Fibroblast of lung (primary cell): Measurements from ENCODE around the gene TMEM198. TPM values are rescaled to one million over a fixed set of nuclear protein-coding genes. Genes with fewer than 3 reads are reported as not detected.

ENCODE experiments used
- DNase-seq, 2 donors: peaks; one replicate each; pipeline versions ENCODE4 v3.0.0 to v3.0.0-alpha.2; 2010; ENCODE audit warnings: low read depth in 2 of 2
- H2AFZ ChIP-seq: 2 replicates; pipeline ENCODE4 v1.5.1; 2012; ENCODE audit warnings: low read length, control low read depth, inconsistent platforms
- H3K27ac ChIP-seq: 2 replicates; pipeline ENCODE4 v1.5.1; 2011; ENCODE audit warnings: low read length, control low read depth; ENCODE audit not compliant: insufficient read depth
- H3K27me3 ChIP-seq: 2 replicates; pipeline ENCODE4 v1.5.1; 2011; ENCODE audit warnings: mild to moderate bottlenecking, low read length; ENCODE audit not compliant: control insufficient read depth, insufficient read depth
- H3K36me3 ChIP-seq: 2 replicates; pipeline ENCODE4 v1.5.1; 2011; ENCODE audit warnings: low read length; ENCODE audit not compliant: control insufficient read depth, insufficient read depth
- H3K4me1 ChIP-seq: 2 replicates; pipeline ENCODE4 v1.5.1; 2011; ENCODE audit warnings: low read length; ENCODE audit not compliant: control insufficient read depth, insufficient read depth; ENCODE audit errors: extremely low read depth
- H3K4me2 ChIP-seq: 2 replicates; pipeline ENCODE4 v1.5.1; 2011; ENCODE audit warnings: low read length, control low read depth; ENCODE audit not compliant: insufficient read depth; ENCODE audit errors: extremely low read depth
- H3K4me3 ChIP-seq, 4 experiments: fragments of 200-600 bp in 1 of 4; sonication (generic) in 1 of 4; replicated peaks in 1 of 4; 2 replicates each; pipeline ENCODE4 v1.5.1; 2011 to 2016; ENCODE audit warnings: low read length in 4 of 4, low read depth in 3 of 4, mild to moderate bottlenecking in 3 of 4, control low read depth in 2 of 4, inconsistent platforms in 1 of 4, mixed read lengths in 1 of 4; ENCODE audit not compliant: insufficient read depth in 1 of 4; ENCODE audit errors: control extremely low read depth in 1 of 4
- H3K79me2 ChIP-seq: 2 replicates; pipeline ENCODE4 v1.5.1; 2012; ENCODE audit warnings: mild to moderate bottlenecking, low read length, inconsistent platforms; ENCODE audit not compliant: control insufficient read depth, insufficient read depth
- H3K9ac ChIP-seq: 2 replicates; pipeline ENCODE4 v1.5.1; 2011; ENCODE audit warnings: mild to moderate bottlenecking, low read length, control low read depth; ENCODE audit not compliant: insufficient read depth
- H3K9me3 ChIP-seq: 2 replicates; pipeline ENCODE4 v1.5.1; 2012; ENCODE audit warnings: low read depth, low read length; ENCODE audit not compliant: control insufficient read depth, insufficient read depth
- H4K20me1 ChIP-seq: 2 replicates; pipeline ENCODE4 v1.5.1; 2011; ENCODE audit warnings: low read length; ENCODE audit not compliant: control insufficient read depth, insufficient read depth; ENCODE audit errors: extremely low read depth
- CTCF ChIP-seq, 2 donors: IDR thresholded peaks in 1 of 2; conservative IDR thresholded peaks in 1 of 2; 1 replicate in 1 of 2; 2 replicates in 1 of 2; pipeline ENCODE4 v1.5.1; 2011 to 2012; ENCODE audit warnings: low read length in 2 of 2, control low read depth in 1 of 2, inconsistent platforms in 1 of 2, low read depth in 1 of 2, mild to moderate bottlenecking in 1 of 2
- EZH2 ChIP-seq: IDR thresholded peaks from 2 replicates; pipeline ENCODE4 v1.5.1; 2012; ENCODE audit warnings: low read length, control low read depth, mild to moderate bottlenecking; ENCODE audit errors: missing control alignments
- polyA plus RNA-seq, 2 donors: library from polyadenylated mRNA; depleted of rRNA in 1 of 2; stranded (reverse) in 1 of 2; unstranded in 1 of 2; fragments of >200 nt; gene quantifications; 2 replicates each; pipeline ENCODE4 v1.2.1, GENCODE V29; 2011 to 2012; ENCODE audit warnings: missing spikeins in 1 of 2
- total RNA-seq: library from RNA; depleted of rRNA; stranded (reverse); fragments of >200 nt; gene quantifications from 2 replicates; pipeline ENCODE4 v1.2.1, GENCODE V29; 2014

Gene TMEM198
- total and polyA plus RNA-seq, 2 donors (not counting 1 experiment from before 2014, with no cell fraction given): 0.70 to 0.99 TPM

GRCh38 chr2:219523031-219523671 is 20.7 kb upstream of the TMEM198 start:
- TF ChIP-seq EZH2 (no peak), CTCF (conservative IDR thresholded peaks at IDR 0.05 in 1 of 2, IDR thresholded peaks at IDR 0.05 in 1 of 2; ENCODE audit: low read depth in 1 of 2, low read length in 2 of 2) (no peak)
- no peak overlapping the region for H3K4me2 ChIP-seq
- no peaks in the 10 kb centered on the region for H4K20me1 ChIP-seq
- no peaks in the 10 kb centered on the region for H3K36me3 ChIP-seq
- peaks cover 24% of the 10 kb centered on the region for H3K27me3 ChIP-seq
- H3K9ac ChIP-seq: no peak overlapping the region
- no peak overlapping the region for H2AFZ ChIP-seq
- DNase-seq: peak; percentile 18 to 27
- no peaks in the 10 kb centered on the region for H3K9me3 ChIP-seq
- H3K79me2 ChIP-seq: no peaks in the 10 kb centered on the region
- H3K4me3 ChIP-seq: peak overlapping the region in 1 of 4 experiments; percentile 40
- H3K27ac ChIP-seq: no peak overlapping the region
- H3K4me1 ChIP-seq: peaks cover 14% of the 10 kb centered on the region

- Histone ChIP-seq H3K36me3 (no peaks in the 10 kb centered on the region), H2AFZ (no peak overlapping the region)
- DNase-seq: no peak
Measured at GRCh38 chr2:219524817-219525216, 19.0 kb upstream of the TMEM198 start.

More at GRCh38 chr2:219524817-219525216, 19.0 kb upstream of the TMEM198 start:
- H3K27ac ChIP-seq: no peak overlapping the region
- H3K4me2 ChIP-seq: no peak overlapping the region
- peaks cover 32% of the 10 kb centered on the region for H3K27me3 ChIP-seq
- no peak overlapping the region for H3K9ac ChIP-seq
- no peaks in the 10 kb centered on the region for H3K79me2 ChIP-seq
- no peaks in the 10 kb centered on the region for H3K9me3 ChIP-seq
- H3K4me3 ChIP-seq: no peak overlapping the region
- H3K4me1 ChIP-seq: peaks cover 14% of the 10 kb centered on the region
- no peaks in the 10 kb centered on the region for H4K20me1 ChIP-seq
- TF ChIP-seq EZH2 (no peak), CTCF (conservative IDR thresholded peaks at IDR 0.05 in 1 of 2, IDR thresholded peaks at IDR 0.05 in 1 of 2; ENCODE audit: low read depth in 1 of 2, low read length in 2 of 2) (no peak)
